Measurements from ENCODE around the gene ARRDC2.

GRCh38 chr19:18059297-18059696, 51.3 kb downstream of the ARRDC2 start:
- TF ChIP-seq EZH2 (IDR thresholded peaks at IDR 0.05; ENCODE audit: borderline replicate concordance) (no peak), CTCF (IDR thresholded peaks at IDR 0.05; ENCODE audit: poor library complexity) (no peak)
